Muscle layer of colon (tissue), 2 donors: Measurements from ENCODE around the gene ARHGAP15.

Experiments
- H3K27ac ChIP-seq: one replicate; pipeline ENCODE4 v1.7.0; 2013; ENCODE audit warnings: low read depth, mild to moderate bottlenecking, low read length, moderate library complexity
- H3K27me3 ChIP-seq, 2 donors: one replicate each; pipeline ENCODE4 v1.7.0; 2013; ENCODE audit warnings: low read length in 2 of 2, mild to moderate bottlenecking in 2 of 2; ENCODE audit not compliant: insufficient read depth in 2 of 2, control insufficient read depth in 1 of 2
- H3K36me3 ChIP-seq: one replicate; pipeline ENCODE4 v1.7.0; 2013; ENCODE audit warnings: mild to moderate bottlenecking, low read length; ENCODE audit not compliant: insufficient read depth
- H3K4me1 ChIP-seq: one replicate; pipeline ENCODE4 v1.7.0; 2013; ENCODE audit warnings: mild to moderate bottlenecking, low read length; ENCODE audit not compliant: insufficient read depth
- H3K4me3 ChIP-seq, 2 donors: one replicate each; pipeline ENCODE4 v1.7.0; 2013; ENCODE audit warnings: low read length in 2 of 2, low read depth in 1 of 2, mild to moderate bottlenecking in 1 of 2, moderate library complexity in 1 of 2
- H3K9ac ChIP-seq: one replicate; pipeline ENCODE4 v1.7.0; 2013; ENCODE audit warnings: low read length
- H3K9me3 ChIP-seq: one replicate; pipeline ENCODE4 v1.7.0; 2013; ENCODE audit warnings: mild to moderate bottlenecking, low read length
- donor health status: abdominal sarcoma.
- donor health status: Adenocarcinoma of cecum.

ARHGAP15 gene

DNA sequence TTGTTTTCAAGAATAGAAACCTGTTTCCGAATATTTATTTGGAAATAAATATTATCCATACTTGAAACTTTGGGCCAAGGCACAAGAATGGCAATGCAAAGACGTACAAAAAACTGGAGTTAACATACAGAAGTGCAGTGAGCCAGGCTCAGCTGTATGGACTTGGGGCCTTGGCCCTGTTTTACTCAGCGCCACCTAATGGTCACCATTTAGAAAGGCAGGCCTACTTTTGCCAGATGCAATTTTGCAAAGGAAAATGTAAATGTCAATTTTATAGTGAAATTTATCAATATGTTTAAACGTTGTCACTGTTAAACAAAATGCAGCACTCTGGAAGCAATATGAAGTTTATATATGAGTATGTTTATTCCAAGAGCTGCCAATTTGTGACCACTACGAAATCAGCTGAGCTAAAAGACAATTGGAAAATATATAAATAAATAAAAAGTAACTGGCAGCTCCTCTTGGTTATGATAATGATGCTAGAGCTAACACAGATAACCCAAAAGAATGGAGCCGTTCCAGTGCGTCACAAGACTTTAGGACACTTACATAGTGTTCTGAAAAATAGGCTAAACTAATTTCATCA lies 155.0 kb downstream of the ARHGAP15 start:
- no peak overlapping the region for H3K27ac ChIP-seq
- H3K9me3 ChIP-seq = no peaks in the 10 kb centered on the region
- H3K4me3 ChIP-seq = no peak overlapping the region

DNA sequence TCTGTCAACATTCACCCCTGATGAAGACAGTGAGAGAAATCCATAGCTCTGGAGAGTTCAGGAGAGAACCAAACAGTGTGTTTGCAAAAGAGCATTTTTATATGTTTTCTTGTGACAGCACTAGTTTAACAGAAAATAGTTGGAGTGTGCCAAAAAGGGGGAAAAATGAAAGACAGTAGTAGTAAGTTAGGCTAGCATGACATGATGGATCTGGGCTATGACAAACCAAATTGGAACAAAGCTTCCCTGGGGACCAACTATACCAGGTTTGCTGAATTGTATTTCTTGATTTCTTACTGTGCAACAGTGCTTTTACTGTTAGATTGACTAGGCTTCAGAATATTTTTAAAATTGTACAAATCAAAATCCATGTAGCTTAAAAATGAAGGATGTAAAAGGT lies 159.8 kb downstream of the ARHGAP15 start:
- no peaks in the 10 kb centered on the region for H3K27me3 ChIP-seq
- H3K4me3 ChIP-seq = no peak overlapping the region
- no peaks in the 10 kb centered on the region for H3K9me3 ChIP-seq
- H3K27ac ChIP-seq = no peak overlapping the region
- no peaks in the 10 kb centered on the region for H3K4me1 ChIP-seq
- no peak overlapping the region for H3K9ac ChIP-seq
- no peaks in the 10 kb centered on the region for H3K36me3 ChIP-seq

More for the DNA sequence above, 155.0 kb downstream of the ARHGAP15 start:
- no peaks in the 10 kb centered on the region for H3K4me1 ChIP-seq
- H3K27me3 ChIP-seq = no peaks in the 10 kb centered on the region
- H3K36me3 ChIP-seq = no peaks in the 10 kb centered on the region
- no peak overlapping the region for H3K9ac ChIP-seq

DNA sequence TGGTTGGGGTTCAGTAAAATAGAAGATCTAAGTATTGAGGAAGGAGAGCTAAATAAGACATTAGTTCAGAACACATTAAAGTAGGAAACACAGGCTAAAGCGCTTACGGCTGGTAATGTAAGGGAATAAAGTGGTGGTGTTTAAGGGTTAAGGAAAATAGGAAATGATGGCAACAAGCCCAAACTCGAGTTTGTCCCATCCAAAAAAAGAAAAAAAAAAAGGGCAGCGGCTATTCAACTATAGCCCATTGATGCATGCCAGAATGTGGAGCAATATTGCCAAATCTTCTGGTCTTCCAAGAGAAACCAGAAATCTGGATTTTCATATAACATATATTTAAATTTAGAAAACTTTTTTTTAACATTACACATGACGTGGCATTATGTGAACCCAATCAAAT lies 161.0 kb downstream of the ARHGAP15 start:
- no peak overlapping the region for H3K27ac ChIP-seq
- no peaks in the 10 kb centered on the region for H3K9me3 ChIP-seq
- H3K9ac ChIP-seq = no peak overlapping the region
- no peaks in the 10 kb centered on the region for H3K36me3 ChIP-seq
- no peaks in the 10 kb centered on the region for H3K27me3 ChIP-seq
- no peak overlapping the region for H3K4me3 ChIP-seq
- no peaks in the 10 kb centered on the region for H3K4me1 ChIP-seq

DNA sequence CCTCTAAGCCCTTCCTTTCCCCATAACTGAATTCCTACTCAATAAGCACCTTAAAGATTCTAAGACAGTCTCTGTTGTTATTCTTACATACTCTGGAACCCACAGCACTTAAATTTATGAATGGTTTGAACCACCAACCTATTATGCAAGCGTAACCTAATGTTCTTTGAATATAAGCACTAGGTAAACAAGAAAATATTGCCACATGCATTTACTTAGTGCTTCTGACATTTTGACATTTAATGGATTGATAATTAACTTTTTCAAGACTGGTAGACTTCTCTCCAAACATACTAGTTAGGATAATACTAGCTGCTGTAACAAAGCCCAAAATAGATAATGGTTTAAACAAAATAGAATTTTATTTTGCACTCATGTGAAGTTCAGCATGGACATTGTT lies 164.8 kb downstream of the ARHGAP15 start:
- no peaks in the 10 kb centered on the region for H3K4me1 ChIP-seq
- H3K27me3 ChIP-seq = no peaks in the 10 kb centered on the region
- H3K9ac ChIP-seq = no peak overlapping the region
- no peak overlapping the region for H3K27ac ChIP-seq
- no peak overlapping the region for H3K4me3 ChIP-seq
- H3K36me3 ChIP-seq = no peaks in the 10 kb centered on the region
- no peaks in the 10 kb centered on the region for H3K9me3 ChIP-seq

DNA sequence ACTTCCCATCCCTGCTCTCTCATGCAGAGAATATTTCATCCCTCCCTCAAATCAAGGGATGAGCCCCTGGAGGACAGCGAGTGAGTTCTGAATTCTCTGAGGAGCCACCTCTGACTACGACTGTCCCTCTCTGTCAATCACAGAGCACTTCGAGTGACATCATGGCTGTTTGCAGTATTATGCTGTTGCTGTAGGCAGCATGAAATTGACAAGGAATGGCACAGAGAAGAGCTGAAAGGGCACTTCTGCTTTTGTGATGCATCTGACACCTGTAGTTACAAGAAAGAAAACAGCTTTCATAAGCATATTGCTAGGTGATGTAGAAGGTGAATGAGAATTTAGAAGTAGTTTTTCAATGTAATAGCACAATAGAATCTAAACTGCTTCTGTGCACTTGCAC lies 166.9 kb downstream of the ARHGAP15 start:
- no peaks in the 10 kb centered on the region for H3K36me3 ChIP-seq
- no peaks in the 10 kb centered on the region for H3K27me3 ChIP-seq
- H3K4me1 ChIP-seq = no peaks in the 10 kb centered on the region
- H3K9ac ChIP-seq = no peak overlapping the region
- no peak overlapping the region for H3K27ac ChIP-seq
- H3K9me3 ChIP-seq = no peaks in the 10 kb centered on the region
- no peak overlapping the region for H3K4me3 ChIP-seq

DNA sequence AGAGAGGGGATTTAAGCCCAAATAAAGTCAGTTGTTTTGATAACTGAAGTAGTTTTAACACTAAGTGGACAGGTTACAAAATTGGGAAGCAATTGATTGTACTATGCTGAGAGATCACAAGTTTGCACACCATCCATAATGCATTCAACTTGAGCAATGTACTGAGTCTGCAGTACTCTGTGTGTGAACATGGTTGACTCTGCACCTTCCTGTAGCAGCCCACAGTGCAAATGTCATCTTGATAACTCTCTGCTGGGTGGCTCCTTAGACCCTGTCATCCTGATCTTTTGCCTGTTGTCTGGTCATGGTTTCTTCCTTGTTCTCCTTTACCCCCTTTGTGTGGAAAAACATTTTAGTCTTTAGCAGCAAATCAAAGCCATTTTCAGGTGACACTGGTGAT lies 168.0 kb downstream of the ARHGAP15 start:
- Histone ChIP-seq H3K27ac (no peak overlapping the region), H3K9ac (no peak overlapping the region), H3K27me3 (no peaks in the 10 kb centered on the region), H3K9me3 (no peaks in the 10 kb centered on the region), H3K4me1 (no peaks in the 10 kb centered on the region), H3K36me3 (no peaks in the 10 kb centered on the region), H3K4me3 (no peak overlapping the region)

DNA sequence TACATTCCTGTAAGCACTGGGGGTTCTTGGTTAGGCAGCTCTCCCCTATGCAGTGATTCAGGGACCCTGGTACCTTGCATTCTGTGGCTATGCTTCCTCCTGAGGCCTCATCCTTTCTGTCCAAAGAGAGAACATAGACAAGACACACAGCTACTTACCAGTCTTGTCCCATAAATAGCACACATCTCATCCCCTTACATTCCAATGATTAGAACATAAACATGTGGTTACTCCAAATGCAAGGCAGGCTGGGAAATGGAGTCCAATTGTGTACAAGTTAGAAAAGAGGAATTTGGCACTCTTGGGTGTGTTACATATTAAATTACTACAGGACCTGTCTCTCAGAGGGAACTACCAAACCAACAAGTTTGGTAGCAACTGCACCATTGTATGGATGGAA lies 171.3 kb downstream of the ARHGAP15 start:
- Histone ChIP-seq H3K9ac (no peak overlapping the region), H3K27me3 (no peaks in the 10 kb centered on the region), H3K4me1 (no peaks in the 10 kb centered on the region), H3K36me3 (no peaks in the 10 kb centered on the region), H3K27ac (no peak overlapping the region), H3K4me3 (no peak overlapping the region), H3K9me3 (no peaks in the 10 kb centered on the region)

DNA sequence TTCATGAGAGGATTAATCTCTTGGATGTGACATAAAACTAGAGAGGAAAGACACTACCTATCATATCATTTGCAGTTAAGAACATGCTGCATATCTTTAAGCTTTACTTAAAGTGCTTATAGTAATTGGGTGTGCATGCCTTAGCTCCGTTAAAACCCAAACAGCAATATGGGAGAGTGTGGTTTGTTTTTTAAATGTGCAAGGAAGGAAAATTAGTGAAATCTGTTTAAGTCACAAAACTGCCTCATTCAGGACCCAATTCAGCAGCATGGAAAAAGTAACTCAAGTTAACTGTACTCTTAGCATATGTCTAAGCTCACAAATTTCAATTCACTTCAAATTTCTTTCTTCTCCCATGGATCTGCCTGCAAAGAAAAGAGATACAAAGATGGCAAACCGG lies 182.2 kb downstream of the ARHGAP15 start:
- H3K9me3 ChIP-seq = no peaks in the 10 kb centered on the region
- H3K9ac ChIP-seq = no peak overlapping the region
- H3K36me3 ChIP-seq = no peaks in the 10 kb centered on the region
- H3K27ac ChIP-seq = no peak overlapping the region
- H3K4me1 ChIP-seq = no peaks in the 10 kb centered on the region
- H3K27me3 ChIP-seq = no peaks in the 10 kb centered on the region
- no peak overlapping the region for H3K4me3 ChIP-seq

DNA sequence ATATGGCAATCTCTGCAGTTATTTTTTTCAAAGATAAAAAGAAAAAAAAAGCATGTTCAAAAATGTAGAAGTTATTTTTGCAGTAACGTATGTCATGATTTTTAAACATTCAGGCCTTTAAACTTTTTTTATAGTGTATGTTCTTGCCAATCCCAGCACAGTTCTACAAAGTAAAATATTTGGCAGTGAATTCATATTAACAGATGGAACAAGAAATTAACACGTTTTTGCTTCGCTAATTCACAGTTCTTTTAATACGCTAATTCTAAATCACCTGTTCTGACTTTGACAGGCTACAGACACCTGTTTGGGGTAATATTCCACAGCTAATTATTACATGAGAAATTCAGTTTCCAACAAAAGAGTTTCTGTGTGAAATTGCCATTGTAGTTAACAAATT lies 183.2 kb downstream of the ARHGAP15 start:
- Histone ChIP-seq H3K27me3 (no peaks in the 10 kb centered on the region), H3K9ac (no peak overlapping the region), H3K9me3 (no peaks in the 10 kb centered on the region), H3K4me3 (no peak overlapping the region), H3K4me1 (no peaks in the 10 kb centered on the region), H3K27ac (no peak overlapping the region), H3K36me3 (no peaks in the 10 kb centered on the region)

DNA sequence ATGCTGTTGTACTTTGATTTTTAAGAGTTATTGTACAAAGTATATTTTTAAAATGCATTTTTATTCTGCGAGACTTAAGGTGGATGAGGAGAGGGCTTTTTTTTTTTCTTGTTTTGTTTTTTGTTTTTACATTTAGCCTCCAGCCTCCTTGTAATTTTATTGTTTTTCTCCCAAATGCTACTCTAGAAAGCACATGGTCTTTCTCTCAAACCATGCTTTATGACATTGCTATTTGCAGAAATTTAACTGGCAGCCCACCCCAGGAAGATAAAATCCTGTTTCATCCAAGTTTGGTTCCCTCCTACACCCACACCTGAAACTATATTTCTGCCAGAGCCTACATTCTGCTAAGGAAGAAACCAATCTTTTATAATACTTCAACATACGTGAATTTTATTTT lies 184.6 kb downstream of the ARHGAP15 start:
- Histone ChIP-seq H3K9ac (no peak overlapping the region), H3K4me3 (no peak overlapping the region), H3K9me3 (no peaks in the 10 kb centered on the region), H3K27ac (no peak overlapping the region), H3K4me1 (no peaks in the 10 kb centered on the region), H3K27me3 (no peaks in the 10 kb centered on the region), H3K36me3 (no peaks in the 10 kb centered on the region)

DNA sequence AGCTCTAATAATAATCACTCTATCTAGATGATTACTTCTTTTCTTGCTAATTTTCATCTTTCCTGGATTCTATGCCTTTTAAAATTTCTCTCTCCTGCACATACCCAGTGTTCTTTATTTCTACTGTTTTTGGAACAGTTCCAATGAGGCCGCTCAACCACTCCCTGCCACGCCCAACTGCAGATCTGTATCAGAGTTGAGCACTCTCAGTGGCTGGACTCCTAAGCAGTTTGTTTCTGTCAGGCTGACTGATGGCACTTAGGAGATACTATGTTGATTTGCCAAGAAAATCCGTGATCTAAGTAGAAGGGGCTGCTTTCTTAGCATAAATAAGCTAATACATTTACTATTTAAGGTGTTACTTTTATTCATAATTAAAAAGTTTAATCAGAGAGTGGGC lies 192.8 kb downstream of the ARHGAP15 start:
- no peaks in the 10 kb centered on the region for H3K9me3 ChIP-seq
- H3K4me1 ChIP-seq = no peaks in the 10 kb centered on the region
- no peak overlapping the region for H3K9ac ChIP-seq
- H3K36me3 ChIP-seq = no peaks in the 10 kb centered on the region
- no peak overlapping the region for H3K4me3 ChIP-seq
- no peak overlapping the region for H3K27ac ChIP-seq
- no peaks in the 10 kb centered on the region for H3K27me3 ChIP-seq

DNA sequence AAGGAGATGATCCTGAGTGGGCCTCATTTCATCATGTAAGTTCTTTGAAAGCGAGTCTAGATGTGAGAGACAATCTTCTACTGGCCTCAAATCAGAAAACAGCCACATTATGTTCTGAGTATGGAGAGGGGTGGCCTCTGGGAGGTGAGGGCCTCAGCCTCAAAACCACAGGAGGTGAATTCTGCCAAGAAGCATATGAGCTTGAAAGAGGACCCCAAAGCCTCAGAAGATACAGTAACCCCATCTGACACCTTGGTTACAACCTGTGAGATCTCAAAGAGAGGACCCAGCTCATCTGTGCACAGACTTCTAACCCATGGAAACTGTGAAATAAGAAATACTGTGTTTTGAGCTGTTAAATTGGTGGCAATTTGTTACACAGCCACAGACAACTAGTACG lies 200.1 kb downstream of the ARHGAP15 start:
- H3K4me1 ChIP-seq = no peaks in the 10 kb centered on the region
- H3K9ac ChIP-seq = no peak overlapping the region
- no peaks in the 10 kb centered on the region for H3K27me3 ChIP-seq
- H3K9me3 ChIP-seq = no peaks in the 10 kb centered on the region
- H3K27ac ChIP-seq = no peak overlapping the region
- no peaks in the 10 kb centered on the region for H3K36me3 ChIP-seq
- no peak overlapping the region for H3K4me3 ChIP-seq
